ENCODE measurements around the gene ANGPTL8.

- TF ChIP-seq PBX3 (IDR thresholded peaks at IDR 0.05) (no peak), KDM1A (IDR thresholded peaks at IDR 0.05; ENCODE audit: low read depth) (no peak), HOXA7 (CRISPR knock-in tag; IDR thresholded peaks at IDR 0.05) (no peak), CTCF (IDR thresholded peaks at IDR 0.05) (no peak), RCOR1 (IDR thresholded peaks at IDR 0.05; ENCODE audit: low read depth, low read length) (no peak), BHLHE40 (IDR thresholded peaks at IDR 0.05; ENCODE audit: low read depth, low read length) (no peak), E2F6 (IDR thresholded peaks at IDR 0.05; ENCODE audit: borderline replicate concordance, low read depth) (no peak), JUN (IDR thresholded peaks at IDR 0.05) (no peak), POLR2A (IDR thresholded peaks at IDR 0.05; ENCODE audit: low read length) (no peak), CBX2 (IDR thresholded peaks at IDR 0.05; ENCODE audit: borderline replicate concordance, low read depth) (no peak)
- TF ChIP-seq, protein P1, sequence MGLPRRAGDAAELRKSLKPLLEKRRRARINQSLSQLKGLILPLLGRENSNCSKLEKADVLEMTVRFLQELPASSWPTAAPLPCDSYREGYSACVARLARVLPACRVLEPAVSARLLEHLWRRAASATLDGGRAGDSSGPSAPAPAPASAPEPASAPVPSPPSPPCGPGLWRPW (IDR thresholded peaks at IDR 0.05), result no peak
These were observed 12.4 kb downstream of the ANGPTL8 start for GRCh38 chr19:11251650-11252314.

Measured in A549 (cell line).